ENCODE measurements around the gene ARPC5. TPM values are rescaled to one million over a fixed set of nuclear protein-coding genes. Genes with fewer than 3 reads are reported as not detected.

ARPC5 gene
- total RNA-seq, 4 donors from 2014 or later: 10.8 to 14.6 (median 13.0) TPM

GRCh38 chr1:183654706-183655105 lies 19.1 kb upstream of the ARPC5 start:
- no peaks in the 10 kb centered on the region for H3K27me3 ChIP-seq
- intact Hi-C loops (cut with DNase I; ENCODE audit: low total_unique reads): loop anchor here (1.0 to 2.0 kb wide), 2 partner anchors 30 to 262 kb away; no protein-coding TSS in a partner anchor
- H3K36me3 ChIP-seq: no peaks in the 10 kb centered on the region
- H3K27ac ChIP-seq: no peak overlapping the region
- ATAC-seq: no peak
- no peaks in the 10 kb centered on the region for H3K9me3 ChIP-seq
- no peak for TF ChIP-seq POLR2A (IDR thresholded peaks at IDR 0.05)
- no peak for TF ChIP-seq CTCF (IDR thresholded peaks at IDR 0.05 in 4 of 5, conservative IDR thresholded peaks at IDR 0.05 in 1 of 5)
- H3K4me1 ChIP-seq: no peaks in the 10 kb centered on the region
- H3K4me3 ChIP-seq: no peak overlapping the region
- in situ Hi-C loops (cut with MboI; ENCODE audit: low sequenced_read_pairs in 4 of 4): loop anchor here in 3 of 4 donors (5.0 to 25.0 kb wide), 2 partner anchors 258 to 383 kb away; partner anchors contain the start of gene COLGALT2 (in 1 of the 3)
- no peak for DNase-seq

- ATAC-seq: no peak
- H3K27ac ChIP-seq: no peak overlapping the region
- in situ Hi-C loops (cut with MboI; ENCODE audit: low sequenced_read_pairs in 4 of 4): loop anchor here in 2 of 4 donors (5.0 to 25.0 kb wide), 2 partner anchors 258 to 383 kb away; partner anchors contain the start of gene COLGALT2 (in 1 of the 2)
Observed at GRCh38 chr1:183653876-183654451, 18.4 kb upstream of the ARPC5 start.

DNA sequence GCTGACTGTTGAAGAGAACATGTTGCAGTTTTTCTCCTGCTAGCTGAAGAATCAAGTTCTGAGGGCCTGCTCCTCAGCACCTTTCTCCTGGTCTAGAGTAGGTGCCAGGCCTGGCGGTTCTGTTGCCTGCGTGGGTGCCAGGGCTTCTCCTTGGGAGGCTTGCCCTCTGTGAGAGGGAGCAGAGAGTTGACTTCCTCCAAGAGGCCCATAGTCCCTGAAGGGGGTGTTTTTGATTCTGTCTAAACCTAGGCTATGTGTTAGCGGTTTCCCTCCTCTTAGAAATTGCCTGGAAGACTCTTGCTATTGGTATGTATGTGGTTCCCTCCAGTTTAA lies 17.8 kb upstream of the ARPC5 start:
- no peaks in the 10 kb centered on the region for H3K27me3 ChIP-seq
- no peak overlapping the region for H3K4me3 ChIP-seq
- TF ChIP-seq POLR2A (IDR thresholded peaks at IDR 0.05): no peak
- no peak for TF ChIP-seq CTCF (IDR thresholded peaks at IDR 0.05 in 4 of 5, conservative IDR thresholded peaks at IDR 0.05 in 1 of 5)
- intact Hi-C loops (cut with DNase I; ENCODE audit: low total_unique reads): no loop called here
- no peaks in the 10 kb centered on the region for H3K4me1 ChIP-seq
- no peak overlapping the region for H3K27ac ChIP-seq
- no peaks in the 10 kb centered on the region for H3K36me3 ChIP-seq
- H3K9me3 ChIP-seq: no peaks in the 10 kb centered on the region
- ATAC-seq (no peak), DNase-seq (no peak)
- in situ Hi-C loops (cut with MboI; ENCODE audit: low sequenced_read_pairs in 4 of 4): loop anchor here in 2 of 4 donors (5.0 to 25.0 kb wide), 2 partner anchors 259 to 384 kb away; partner anchors contain the start of gene COLGALT2 (in 1 of the 2)

More at GRCh38 chr1:183653876-183654451, 18.4 kb upstream of the ARPC5 start:
- no peak overlapping the region for H3K4me3 ChIP-seq
- H3K36me3 ChIP-seq: no peaks in the 10 kb centered on the region
- no peaks in the 10 kb centered on the region for H3K9me3 ChIP-seq
- no peaks in the 10 kb centered on the region for H3K4me1 ChIP-seq
- no peak for DNase-seq
- TF ChIP-seq CTCF (IDR thresholded peaks at IDR 0.05 in 4 of 5, conservative IDR thresholded peaks at IDR 0.05 in 1 of 5) (no peak), POLR2A (IDR thresholded peaks at IDR 0.05) (no peak)
- H3K27me3 ChIP-seq: no peaks in the 10 kb centered on the region
- intact Hi-C loops (cut with DNase I; ENCODE audit: low total_unique reads): loop anchor here (2.0 kb wide), 1 partner anchor 31 kb away; no protein-coding TSS in a partner anchor

- no peaks in the 10 kb centered on the region for H3K27me3 ChIP-seq
- H3K27ac ChIP-seq: no peak within 1 kb of the TSS
- no peak for ATAC-seq
- no peak within 1 kb of the TSS for H3K4me3 ChIP-seq
- intact Hi-C loops (cut with DNase I; ENCODE audit: low total_unique reads) (no loop called here), in situ Hi-C loops (cut with MboI; ENCODE audit: low sequenced_read_pairs in 4 of 4) (loop anchor here in 2 of 4 donors (5.0 to 25.0 kb wide), 2 partner anchors 259 to 384 kb away; partner anchors contain the start of gene COLGALT2 (in 1 of the 2))
- TF ChIP-seq CTCF (IDR thresholded peaks at IDR 0.05 in 4 of 5, conservative IDR thresholded peaks at IDR 0.05 in 1 of 5) (no peak), POLR2A (IDR thresholded peaks at IDR 0.05) (no peak)
- no peak for DNase-seq
- no peaks in the 10 kb centered on the region for H3K9me3 ChIP-seq
- H3K4me1 ChIP-seq: no peaks in the 10 kb centered on the region
- no peaks in the 10 kb centered on the region for H3K36me3 ChIP-seq
Observed at GRCh38 chr1:183652547-183653461, 17.2 kb upstream of the ARPC5 start, which contains the start of gene APOBEC4. TSS of gene APOBEC4 (minus strand) at chr1:183653316. CDS start at chr1:183648781, 4,535 bp downstream.

All from gastrocnemius medialis (tissue), 4 donors.